GM19452 (cell line): ENCODE data around the gene SETD2.

ENCODE experiments used
- ATAC-seq: cut with Tn5 transposase; IDR thresholded peaks from one replicate; pipeline ENCODE4 v1.9.1; 2021; ENCODE audit not compliant: unreplicated experiment

SETD2 gene

DNA sequence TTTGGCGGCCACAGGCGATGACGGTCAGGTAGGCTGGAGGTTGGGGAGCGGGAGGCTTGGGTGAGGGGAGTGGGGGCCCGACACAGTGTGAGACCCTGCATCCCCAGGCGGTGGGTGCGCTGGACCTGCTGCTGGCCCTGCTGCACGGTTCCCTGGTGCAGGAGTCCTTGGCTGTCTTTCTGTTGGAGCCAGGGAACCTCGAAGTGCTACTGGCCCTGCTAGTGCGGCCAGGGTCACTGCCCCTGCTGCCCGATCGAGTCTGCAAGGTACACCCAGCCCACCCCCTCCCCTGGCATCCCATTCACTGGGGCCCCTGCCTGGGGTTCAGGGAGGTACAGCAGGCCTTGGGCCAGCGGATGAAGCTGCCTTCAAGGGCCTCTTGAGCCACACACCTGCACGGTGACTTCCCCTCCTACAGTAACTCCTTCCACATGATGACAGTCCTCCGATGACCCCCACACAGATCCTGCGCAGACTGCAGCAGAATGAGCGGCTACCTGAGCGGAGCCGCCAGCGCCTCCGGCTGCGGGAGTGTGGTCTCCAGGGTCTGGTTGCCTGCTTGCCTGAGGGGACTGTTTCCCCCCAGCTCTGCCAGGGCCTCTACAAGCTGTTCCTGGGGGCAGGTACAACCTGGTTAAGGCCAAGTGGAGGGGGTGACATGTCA, 164.9 kb downstream of the SETD2 start:
- ATAC-seq: no peak

GRCh38 chr3:46998121-46998851, 165.6 kb downstream of the SETD2 start:
- ATAC-seq: no peak

GRCh38 chr3:46997453-46998091, 166.3 kb downstream of the SETD2 start:
- no peak for ATAC-seq

DNA sequence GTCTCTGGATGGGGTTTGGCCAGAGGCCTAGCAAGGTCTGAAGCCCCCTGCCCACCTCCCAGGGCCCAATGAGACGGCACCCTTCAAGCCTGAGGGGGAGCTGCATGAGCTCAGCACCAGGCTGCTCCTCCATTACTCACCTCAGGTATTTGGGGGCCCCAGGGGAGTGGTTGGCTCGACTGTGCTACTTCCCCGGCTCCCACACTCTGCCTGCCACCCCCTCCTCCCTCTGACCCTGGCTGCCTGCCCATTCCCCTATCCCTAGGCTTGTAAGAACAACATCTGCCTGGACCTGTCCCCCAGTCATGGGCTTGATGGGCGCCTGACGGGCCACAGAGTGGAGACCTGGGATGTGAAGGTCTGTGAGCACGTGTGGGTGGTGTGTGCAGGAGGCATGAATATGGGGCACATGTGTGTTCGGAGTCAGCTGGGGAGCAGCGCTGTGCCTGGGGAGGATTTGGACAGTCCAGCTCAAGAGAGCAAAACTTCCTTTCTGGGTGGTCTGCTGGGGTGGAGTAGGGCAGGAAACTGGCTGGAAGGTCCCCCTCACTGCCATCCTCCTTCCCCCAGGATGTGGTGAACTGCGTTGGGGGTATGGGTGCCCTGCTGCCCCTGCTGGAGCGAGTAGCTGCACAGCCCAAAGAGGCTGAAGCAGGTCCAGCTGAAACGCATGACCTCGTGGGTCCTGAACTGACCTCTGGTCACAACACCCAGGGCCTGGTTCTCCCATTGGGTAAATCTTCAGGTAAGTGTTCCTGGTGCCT, 167.0 kb downstream of the SETD2 start:
- ATAC-seq: no peak

GRCh38 chr3:46995901-46996562, 167.9 kb downstream of the SETD2 start:
- ATAC-seq: no peak

DNA sequence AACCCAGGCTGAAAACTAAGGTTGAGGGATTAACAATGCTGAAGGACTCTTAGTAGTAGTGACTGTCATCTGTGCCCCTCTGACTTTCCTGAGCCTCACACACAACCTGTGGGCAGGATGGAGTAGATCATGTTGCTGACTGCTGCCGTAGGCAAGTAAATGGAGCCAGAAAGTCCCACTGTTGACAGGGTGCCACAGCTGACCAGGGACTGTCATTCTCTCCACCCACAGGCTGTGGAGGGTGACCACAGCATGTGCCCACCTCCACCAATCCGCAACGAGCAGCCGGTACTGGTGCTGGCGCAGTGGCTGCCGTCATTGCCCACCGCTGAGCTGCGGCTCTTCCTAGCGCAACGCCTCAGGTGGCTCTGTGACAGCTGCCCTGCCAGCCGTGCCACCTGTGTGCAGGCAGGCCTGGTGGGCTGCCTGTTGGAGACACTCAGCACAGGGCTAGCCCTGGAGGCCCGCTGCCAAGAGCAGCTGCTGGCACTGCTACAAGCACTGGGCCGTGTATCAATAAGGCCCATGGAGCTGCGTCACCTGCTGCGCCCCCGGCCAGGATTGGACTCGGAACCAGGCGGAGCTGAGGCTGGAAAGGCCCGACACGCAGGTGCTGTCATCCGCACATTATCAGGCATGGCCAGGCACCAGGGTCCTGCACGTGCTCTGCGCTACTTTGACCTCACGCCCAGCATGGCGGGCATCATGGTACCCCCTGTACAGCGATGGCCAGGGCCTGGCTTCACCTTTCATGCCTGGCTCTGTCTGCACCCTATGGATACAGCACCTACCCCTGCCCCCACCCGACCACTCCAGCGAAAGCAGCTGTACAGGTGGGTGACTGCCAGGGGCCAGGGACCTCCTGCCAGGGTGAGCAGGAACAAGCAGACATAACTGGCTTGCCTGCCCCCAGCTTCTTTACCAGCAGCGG, 168.8 kb downstream of the SETD2 start:
- ATAC-seq: no peak

DNA sequence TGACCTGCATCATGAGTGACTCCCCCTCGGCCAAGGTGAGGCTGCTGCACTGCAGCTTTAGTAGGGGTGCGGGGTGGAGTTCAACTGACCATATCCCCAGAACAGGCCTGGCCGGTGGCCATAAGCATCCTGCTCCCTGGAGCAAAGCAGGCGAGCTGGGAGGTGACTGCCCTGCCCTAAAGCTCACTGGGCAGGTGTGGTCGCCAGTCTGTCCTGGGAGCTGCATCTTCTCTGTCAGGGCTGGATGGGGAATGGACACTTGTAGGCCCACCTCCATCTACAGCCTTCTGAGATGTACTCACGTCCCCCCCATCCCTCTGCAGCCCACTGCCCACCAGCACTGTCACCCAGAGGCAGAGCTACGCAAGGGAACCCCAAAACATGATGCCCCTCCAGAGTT, 169.9 kb downstream of the SETD2 start:
- no peak for ATAC-seq

- no peak for ATAC-seq
These were observed 170.6 kb downstream of the SETD2 start for GRCh38 chr3:46993292-46993691.

DNA sequence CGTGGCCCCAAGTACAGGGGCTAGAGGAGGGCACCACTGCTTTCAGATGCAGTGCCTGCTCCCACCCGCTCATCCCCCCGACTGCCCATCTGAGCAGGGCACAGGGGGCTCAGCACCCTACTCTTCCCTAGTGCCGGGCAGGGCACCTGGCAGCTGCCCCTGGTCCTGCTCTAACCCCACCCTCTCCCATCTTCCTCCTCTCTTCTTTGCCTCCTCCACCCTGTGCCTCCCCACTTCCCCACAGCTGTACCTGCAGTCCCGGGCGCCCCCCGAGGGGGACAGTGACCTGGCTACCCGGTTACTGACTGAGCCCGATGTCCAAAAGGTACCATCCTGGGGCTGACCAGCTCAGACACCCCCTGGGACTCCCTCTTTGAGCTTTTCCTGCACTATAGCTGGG, 171.7 kb downstream of the SETD2 start:
- no peak for ATAC-seq

DNA sequence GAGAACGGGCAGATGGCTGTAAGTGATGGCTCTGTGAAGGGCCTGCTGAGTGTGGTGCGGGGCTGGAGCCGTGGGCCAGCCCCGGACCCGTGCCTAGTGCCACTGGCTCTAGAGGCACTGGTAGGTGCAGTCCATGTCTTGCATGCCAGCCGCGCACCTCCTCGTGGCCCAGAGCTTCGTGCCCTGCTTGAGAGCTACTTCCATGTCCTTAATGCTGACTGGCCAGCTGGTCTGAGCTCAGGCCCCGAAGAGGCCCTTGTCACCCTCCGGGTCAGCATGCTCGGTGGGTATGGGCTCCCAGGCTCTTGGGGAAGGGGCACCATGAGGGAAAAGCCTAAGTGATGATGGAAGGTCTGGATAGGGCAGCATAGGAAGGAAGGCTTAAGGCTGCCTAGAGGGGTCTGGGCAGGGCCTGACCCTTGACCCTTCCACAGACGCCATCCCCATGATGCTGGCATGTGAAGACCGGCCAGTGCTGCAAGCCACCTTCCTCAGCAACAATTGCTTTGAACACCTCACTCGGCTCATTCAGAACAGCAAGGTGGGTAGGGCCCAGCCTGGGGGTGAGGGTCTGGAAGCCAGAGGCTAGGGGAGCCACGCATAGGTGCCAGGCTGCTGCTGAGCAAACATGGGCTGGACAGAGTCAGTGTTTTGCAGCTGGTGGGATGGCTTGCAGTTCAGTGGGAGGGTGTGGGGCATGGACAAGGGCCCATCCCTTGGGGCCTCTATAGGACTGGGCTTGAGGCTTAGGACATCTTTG, 172.3 kb downstream of the SETD2 start:
- no peak for ATAC-seq

DNA sequence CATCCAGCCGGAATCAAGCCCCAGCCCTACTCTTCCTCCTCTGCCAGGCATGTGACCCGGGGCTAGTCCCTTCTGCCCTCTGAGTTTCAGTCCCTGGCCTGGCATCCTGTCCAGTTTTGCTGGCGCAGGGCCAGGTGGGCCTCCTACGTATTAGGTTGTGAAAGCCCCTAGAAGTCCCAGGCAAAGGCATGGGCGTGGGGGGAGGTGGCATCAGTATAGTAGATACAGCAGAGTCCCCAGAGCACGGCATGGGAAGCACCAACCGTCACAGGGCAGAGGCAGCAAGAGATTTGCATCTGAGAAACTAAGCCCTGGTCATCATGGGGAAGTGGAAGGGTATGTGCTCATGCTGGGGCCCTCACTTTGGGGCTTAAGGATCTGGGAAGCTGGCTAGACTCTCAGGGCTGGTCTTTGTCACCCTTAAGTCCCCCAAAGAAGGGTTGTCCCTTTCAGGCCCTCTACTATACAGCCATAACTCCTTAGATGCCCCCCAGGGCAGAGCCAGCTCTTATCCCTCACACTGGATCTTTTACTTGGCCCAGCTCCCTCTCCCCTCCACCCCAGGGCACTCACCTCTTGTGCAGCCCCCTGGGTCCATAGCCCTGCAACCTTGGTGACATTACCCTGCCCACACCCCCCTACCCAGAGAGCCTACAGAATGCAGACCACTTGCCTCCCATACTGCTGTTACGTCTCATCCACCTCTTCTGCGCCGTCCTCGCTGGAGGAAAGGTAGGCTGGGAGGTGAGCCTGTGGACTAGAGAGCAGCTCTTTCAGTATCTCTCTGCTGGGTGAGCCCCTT, 173.1 kb downstream of the SETD2 start:
- ATAC-seq: peak; percentile 36

DNA sequence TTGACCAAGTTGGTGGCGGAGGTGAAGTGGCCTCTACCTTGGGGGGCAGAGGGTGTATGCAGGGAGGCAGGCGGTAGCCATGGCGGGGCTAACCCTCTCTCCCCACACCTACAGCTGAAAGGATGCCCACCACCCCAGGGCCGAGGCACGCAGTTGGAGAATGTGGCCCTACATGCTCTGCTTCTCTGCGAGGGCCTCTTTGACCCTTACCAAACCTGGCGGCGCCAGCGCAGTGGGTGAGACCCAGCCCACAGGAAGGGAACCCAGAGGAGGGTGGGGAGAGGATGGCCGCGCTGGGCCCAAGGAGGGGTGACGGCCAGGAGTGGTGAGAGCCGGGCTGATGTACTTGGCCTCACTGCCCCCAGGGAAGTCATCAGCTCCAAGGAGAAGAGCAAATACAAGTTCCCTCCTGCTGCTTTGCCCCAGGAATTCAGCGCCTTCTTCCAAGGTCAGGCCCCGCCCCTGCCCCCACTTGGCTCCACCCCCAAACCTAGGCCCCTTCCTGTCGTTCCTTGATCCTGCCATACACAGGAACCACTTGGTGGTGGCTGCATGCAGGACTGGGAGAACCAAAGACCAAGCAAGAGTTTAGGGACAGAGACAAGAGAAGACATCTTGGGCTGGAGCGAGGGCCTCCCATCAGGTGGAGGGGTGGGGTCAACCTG, 174.6 kb downstream of the SETD2 start:
- ATAC-seq: no peak

DNA sequence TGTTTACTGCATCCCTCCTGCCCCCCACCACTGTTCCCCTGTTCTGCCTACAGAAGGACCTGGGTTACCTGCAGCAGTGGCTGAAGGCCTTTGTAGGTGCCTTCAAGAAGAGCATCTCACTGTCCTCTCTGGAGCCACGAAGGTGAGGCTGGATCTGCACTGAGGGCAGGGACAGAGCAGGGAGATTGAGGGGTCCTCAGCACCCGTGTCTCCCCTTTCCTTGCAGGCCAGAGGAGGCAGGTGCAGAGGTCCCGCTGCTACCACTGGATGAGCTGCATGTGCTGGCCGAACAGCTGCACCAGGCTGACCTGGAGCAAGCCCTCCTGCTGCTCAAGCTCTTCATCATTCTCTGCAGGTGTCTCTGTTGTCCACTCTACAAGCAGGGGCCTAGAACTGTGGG, 175.3 kb downstream of the SETD2 start:
- ATAC-seq: no peak

DNA sequence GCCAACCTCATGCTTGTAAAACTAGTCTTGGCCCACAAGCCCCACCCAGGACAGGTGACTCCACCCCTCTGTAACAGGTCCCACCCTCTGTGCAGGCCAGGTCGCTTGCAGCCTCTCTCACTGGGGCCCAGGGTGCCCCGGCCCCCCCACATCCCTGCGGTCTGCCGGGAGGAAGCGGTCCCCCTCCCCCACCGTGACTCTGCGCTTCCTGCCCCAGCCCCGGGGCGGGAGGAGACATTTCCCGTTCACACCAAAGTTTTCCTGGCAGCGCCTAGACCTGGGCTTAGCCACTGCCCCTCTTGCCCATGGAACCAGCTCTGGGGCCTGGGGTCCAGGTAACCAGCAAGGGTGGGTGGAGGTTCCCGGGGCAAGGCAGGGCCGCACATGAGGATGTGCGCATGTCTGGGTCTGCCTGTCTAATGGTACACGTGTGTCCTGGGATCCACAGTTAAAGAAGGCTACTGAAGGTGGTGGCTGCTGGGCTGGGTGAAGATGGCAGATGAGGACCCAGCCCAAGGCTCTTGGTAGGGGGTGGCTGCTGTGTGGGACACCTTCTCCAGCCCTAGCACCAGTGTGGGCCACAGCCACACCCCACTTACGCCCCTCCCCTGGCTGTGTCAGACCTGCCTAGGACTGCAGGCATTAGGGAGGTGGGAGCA, 176.0 kb downstream of the SETD2 start:
- peak; percentile 79 for ATAC-seq

GRCh38 chr3:46987319-46987742, 176.6 kb downstream of the SETD2 start:
- ATAC-seq: no peak

DNA sequence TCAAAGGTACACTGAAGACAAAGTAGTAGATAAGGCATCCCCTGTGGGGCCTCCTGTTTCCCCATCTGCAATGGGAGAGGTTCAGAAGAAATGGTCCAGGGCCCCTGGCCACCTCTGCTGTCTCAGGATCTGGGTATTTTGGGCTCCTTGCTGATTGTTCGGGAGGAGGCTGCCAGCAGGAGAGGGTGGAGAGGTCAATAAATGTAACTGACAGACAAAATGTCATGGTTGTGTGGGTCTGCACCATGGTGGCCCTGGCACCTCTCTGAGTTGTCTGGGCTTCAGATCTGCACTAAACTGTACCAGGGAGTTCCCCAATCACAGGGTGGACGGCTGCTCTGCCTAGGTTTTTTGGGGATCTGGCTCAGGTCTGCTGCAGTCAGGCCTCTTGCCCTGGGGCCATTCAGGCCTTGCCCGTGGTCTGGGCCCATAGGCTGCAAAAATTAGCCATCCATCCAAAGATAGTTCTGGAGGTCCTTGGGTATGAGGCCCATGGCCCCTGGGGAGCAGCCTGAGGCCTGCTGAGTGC, 177.1 kb downstream of the SETD2 start:
- no peak for ATAC-seq
